ENCODE data around the gene ITGBL1.

GRCh38 chr13:101569807-101570206, 117.3 kb downstream of the ITGBL1 start:
- TF ChIP-seq CTCF (IDR thresholded peaks at IDR 0.05), result no peak
- no peak for TF ChIP-seq POLR2A (IDR thresholded peaks at IDR 0.05)

All from testis (tissue), 2 donors.